ENCODE measurements around the gene SORCS2. TPM values are rescaled to one million over a fixed set of nuclear protein-coding genes. Genes with fewer than 3 reads are reported as not detected.

The SORCS2 gene
- total RNA-seq, 4 donors from 2014 or later = 0.07 to 1.2 (median 0.11) TPM

GRCh38 chr4:7155590-7156071, 36.7 kb upstream of the SORCS2 start:
- intact Hi-C loops (cut with DNase I; ENCODE audit: low total_unique reads) (no loop called here), in situ Hi-C loops (cut with MboI; ENCODE audit: low sequenced_read_pairs in 4 of 4) (no loop called here)
- Histone ChIP-seq H3K4me3 (no peak overlapping the region), H3K27ac (no peak overlapping the region), H3K9me3 (no peaks in the 10 kb centered on the region), H3K4me1 (no peaks in the 10 kb centered on the region), H3K36me3 (no peaks in the 10 kb centered on the region), H3K27me3 (peaks cover 0 to 3% (median 0%) of the 10 kb centered on the region in 3 donors)
- TF ChIP-seq CTCF (IDR thresholded peaks at IDR 0.05 in 4 of 5, conservative IDR thresholded peaks at IDR 0.05 in 1 of 5) (no peak), POLR2A (IDR thresholded peaks at IDR 0.05) (no peak)
- peak in 1 of 2 donors; percentile 12 for DNase-seq
- no peak for ATAC-seq

- DNase-seq (peak in 1 of 2 donors; percentile 5), ATAC-seq (no peak)
- Histone ChIP-seq H3K9me3 (no peaks in the 10 kb centered on the region), H3K4me1 (no peaks in the 10 kb centered on the region), H3K36me3 (no peaks in the 10 kb centered on the region), H3K4me3 (no peak overlapping the region), H3K27ac (no peak overlapping the region), H3K27me3 (no peaks in the 10 kb centered on the region)
- intact Hi-C loops (cut with DNase I; ENCODE audit: low total_unique reads) = no loop called here
- no peak for TF ChIP-seq CTCF (IDR thresholded peaks at IDR 0.05 in 4 of 5, conservative IDR thresholded peaks at IDR 0.05 in 1 of 5)
- TF ChIP-seq POLR2A (IDR thresholded peaks at IDR 0.05) = no peak
- in situ Hi-C loops (cut with MboI; ENCODE audit: low sequenced_read_pairs in 4 of 4) = no loop called here
Measured at GRCh38 chr4:7156328-7156727, 36.0 kb upstream of the SORCS2 start.

- intact Hi-C loops (cut with DNase I; ENCODE audit: low total_unique reads) = no loop called here
- peak in 1 of 2 donors; percentile 19 for DNase-seq
- no peak for TF ChIP-seq POLR2A (IDR thresholded peaks at IDR 0.05)
- peak in 2 of 5 experiments; percentile 29 to 52 for TF ChIP-seq CTCF (IDR thresholded peaks at IDR 0.05 in 4 of 5, conservative IDR thresholded peaks at IDR 0.05 in 1 of 5)
Measured at GRCh38 chr4:7156761-7157488, 35.4 kb upstream of the SORCS2 start.

GRCh38 chr4:7157666-7158065, 34.7 kb upstream of the SORCS2 start:
- no peak overlapping the region for H3K4me3 ChIP-seq
- H3K4me1 ChIP-seq = no peaks in the 10 kb centered on the region
- H3K36me3 ChIP-seq = no peaks in the 10 kb centered on the region
- H3K9me3 ChIP-seq = no peaks in the 10 kb centered on the region
- no peak for ATAC-seq
- no peak overlapping the region for H3K27ac ChIP-seq
- in situ Hi-C loops (cut with MboI; ENCODE audit: low sequenced_read_pairs in 4 of 4) = no loop called here
- DNase-seq = no peak
- TF ChIP-seq POLR2A (IDR thresholded peaks at IDR 0.05) (no peak), CTCF (IDR thresholded peaks at IDR 0.05 in 4 of 5, conservative IDR thresholded peaks at IDR 0.05 in 1 of 5) (no peak)
- no peaks in the 10 kb centered on the region for H3K27me3 ChIP-seq
- intact Hi-C loops (cut with DNase I; ENCODE audit: low total_unique reads) = no loop called here

More at GRCh38 chr4:7156761-7157488, 35.4 kb upstream of the SORCS2 start:
- no peaks in the 10 kb centered on the region for H3K36me3 ChIP-seq
- H3K27me3 ChIP-seq = no peaks in the 10 kb centered on the region
- no peaks in the 10 kb centered on the region for H3K4me1 ChIP-seq
- in situ Hi-C loops (cut with MboI; ENCODE audit: low sequenced_read_pairs in 4 of 4) = no loop called here
- H3K9me3 ChIP-seq = no peaks in the 10 kb centered on the region
- H3K4me3 ChIP-seq = no peak overlapping the region
- no peak overlapping the region for H3K27ac ChIP-seq
- ATAC-seq = no peak

Data from gastrocnemius medialis (tissue), 4 donors.